ENCODE measurements around the gene CFAP157. TPM values are rescaled to one million over a fixed set of nuclear protein-coding genes. Genes with fewer than 3 reads are reported as not detected.

The CFAP157 gene
- 10 to 100 TPM in 1 of 7 donors, 1 to 10 TPM in 4, under 1 TPM in 2; 0.63 to 99.0 (median 4.2) TPM for total RNA-seq
- under 1 TPM; 0.22 to 0.53 TPM for polyA plus RNA-seq
- long read RNA-seq, donor 1, partial matches to known transcripts, result 0 of 6 reads
- long read RNA-seq, donor 1, other reads (novel, unspliced or antisense), result 6 of 6 reads
- long read RNA-seq, donor 2, result 0 reads
- long read RNA-seq, donor 3, partial matches to known transcripts, result 0 of 3 reads
- long read RNA-seq, donor 3, other reads (novel, unspliced or antisense), result 3 of 3 reads

DNA sequence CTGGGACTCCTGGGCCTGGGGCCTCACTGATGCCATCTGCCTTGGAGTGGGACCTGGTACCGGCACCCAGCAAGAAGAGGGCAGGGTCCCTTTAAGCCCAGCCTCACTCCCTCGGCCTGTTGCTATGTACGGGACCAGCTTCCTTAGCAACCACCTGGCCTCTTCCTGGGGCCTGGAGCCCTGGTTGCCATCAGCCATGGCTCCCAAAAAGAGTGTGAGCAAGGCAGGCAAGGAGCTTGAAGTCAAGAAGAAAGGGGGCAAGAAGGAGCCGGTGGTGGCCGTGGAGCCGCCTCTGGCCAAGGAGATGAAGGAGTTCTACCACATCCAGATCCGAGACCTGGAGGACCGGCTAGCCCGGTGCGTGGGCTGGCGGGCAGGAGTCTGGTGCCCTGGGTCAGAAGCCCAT lies at the start of gene CFAP157:
CFAP157 (plus strand) TSS at position 153 of the 406 bp plus-strand sequence; CDS start at position 197, 44 bp downstream.
- H3K4me3 ChIP-seq, result no peak within 1 kb of the TSS
- no peaks in the 10 kb centered on the region for H3K27me3 ChIP-seq
- WGBS, 3 donors, result 54 to 64% (median 62%) methylated on average over 11 of the region's 11 CpGs
- no peak within 1 kb of the TSS for H3K27ac ChIP-seq
- no peaks in the 10 kb centered on the region for H3K36me3 ChIP-seq
- H3K4me1 ChIP-seq (ENCODE audit: insufficient read depth), result no peaks in the 10 kb centered on the region
- intact Hi-C loops (cut with DNase I), result no loop called here
- H3K9me3 ChIP-seq, result no peaks in the 10 kb centered on the region
- no peak for DNase-seq
- TF ChIP-seq CTCF (IDR thresholded peaks at IDR 0.05) (no peak), POLR2A (IDR thresholded peaks at IDR 0.05) (no peak), EP300 (IDR thresholded peaks at IDR 0.05) (no peak)

GRCh38 chr9:127658428-127658827 lies 48.4 kb upstream of the CFAP157 start:
- no peaks in the 10 kb centered on the region for H3K9me3 ChIP-seq
- no peaks in the 10 kb centered on the region for H3K36me3 ChIP-seq
- WGBS, 3 donors, result 69 to 74% (median 70%) methylated on average over 5 of the region's 5 CpGs
- no peaks in the 10 kb centered on the region for H3K4me1 ChIP-seq (ENCODE audit: insufficient read depth)
- no peaks in the 10 kb centered on the region for H3K27me3 ChIP-seq
- H3K27ac ChIP-seq, result no peak overlapping the region
- no peak overlapping the region for H3K4me3 ChIP-seq
- no peak for DNase-seq
- TF ChIP-seq POLR2A (IDR thresholded peaks at IDR 0.05) (no peak), EP300 (IDR thresholded peaks at IDR 0.05) (no peak), CTCF (IDR thresholded peaks at IDR 0.05) (no peak)
- intact Hi-C loops (cut with DNase I), result no loop called here

- Histone ChIP-seq H3K27me3 (no peaks in the 10 kb centered on the region), H3K4me3 (no peak overlapping the region), H3K27ac (peak overlapping the region in 1 of 2 donors; percentile 41), H3K4me1 (ENCODE audit: insufficient read depth) (no peaks in the 10 kb centered on the region), H3K36me3 (no peaks in the 10 kb centered on the region), H3K9me3 (no peaks in the 10 kb centered on the region)
- intact Hi-C loops (cut with DNase I), result no loop called here
- WGBS, 3 donors, result 24 to 40% (median 36%) methylated on average over 13 of the region's 13 CpGs
- TF ChIP-seq EP300 (IDR thresholded peaks at IDR 0.05) (no peak), POLR2A (IDR thresholded peaks at IDR 0.05) (no peak), CTCF (IDR thresholded peaks at IDR 0.05) (no peak)
- peak; percentile 50 to 70 (median 59) for DNase-seq
These were observed 45.7 kb upstream of the CFAP157 start for GRCh38 chr9:127660886-127661741.

DNA sequence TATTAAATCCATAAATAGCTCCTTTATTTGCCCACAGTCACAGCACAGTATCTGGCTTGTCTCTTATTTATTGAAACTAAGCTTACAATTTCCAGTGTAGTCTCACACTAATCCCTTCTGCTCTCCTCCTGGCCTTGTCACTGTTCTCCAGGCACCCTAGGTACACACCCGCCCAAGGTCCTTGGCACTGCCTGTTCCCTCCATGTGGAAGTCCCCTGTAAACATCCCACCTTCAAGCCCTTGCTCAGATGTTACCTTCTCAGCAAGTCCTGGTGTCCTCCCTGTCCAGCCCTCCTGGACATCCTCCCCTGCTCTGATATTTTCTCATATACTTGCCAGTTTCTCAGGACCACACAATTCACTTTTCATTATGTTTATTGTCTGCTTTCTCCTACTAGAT lies 44.2 kb upstream of the CFAP157 start:
- intact Hi-C loops (cut with DNase I), result no loop called here
- Histone ChIP-seq H3K36me3 (no peaks in the 10 kb centered on the region), H3K4me1 (ENCODE audit: insufficient read depth) (no peaks in the 10 kb centered on the region), H3K27me3 (no peaks in the 10 kb centered on the region), H3K27ac (no peak overlapping the region), H3K4me3 (no peak overlapping the region), H3K9me3 (no peaks in the 10 kb centered on the region)
- no peak for DNase-seq
- 88 to 91% (median 89%) methylated on average over 1 of the region's 1 CpG for WGBS, 3 donors
- TF ChIP-seq EP300 (IDR thresholded peaks at IDR 0.05), result no peak
- no peak for TF ChIP-seq CTCF (IDR thresholded peaks at IDR 0.05)
- no peak for TF ChIP-seq POLR2A (IDR thresholded peaks at IDR 0.05)
